ENCODE data around the gene PLXNB3. TPM values are rescaled to one million over a fixed set of nuclear protein-coding genes. Genes with fewer than 3 reads are reported as not detected.
"Not testable (repeated sequence)": the region's sequence is repeated elsewhere in the genome, so short reads cannot be mapped to it uniquely, and the experiment has no call there.

Gene PLXNB3
- total RNA-seq, 4 donors from 2014 or later: 2.7 to 25.6 (median 7.6) TPM

DNA sequence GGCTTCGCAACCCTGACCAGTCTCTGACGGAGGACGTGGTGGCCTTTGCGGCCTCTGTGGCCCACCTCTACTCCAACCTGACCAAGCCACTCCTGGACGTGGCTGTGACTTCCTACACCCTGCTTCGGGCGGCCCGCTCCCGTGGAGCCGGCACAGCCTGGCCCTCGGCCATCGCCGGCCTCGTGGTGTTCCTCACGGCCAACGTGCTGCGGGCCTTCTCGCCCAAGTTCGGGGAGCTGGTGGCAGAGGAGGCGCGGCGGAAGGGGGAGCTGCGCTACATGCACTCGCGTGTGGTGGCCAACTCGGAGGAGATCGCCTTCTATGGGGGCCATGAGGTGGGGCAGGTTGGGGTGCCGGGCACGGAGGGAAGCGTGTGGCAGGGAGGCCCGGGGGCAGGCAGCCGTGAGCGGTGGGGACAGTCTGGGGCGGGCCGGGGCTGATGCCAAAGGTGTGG, 38.2 kb upstream of the PLXNB3 start:
- H3K36me3 ChIP-seq: peaks cover 0 to 8% (median 0%) of the 10 kb centered on the region in 3 donors
- H3K27ac ChIP-seq: peak overlapping the region; percentile 83 to 93 (median 92)
- DNase-seq: peak in 1 of 3 donors; percentile 16
- TF ChIP-seq POLR2A (IDR thresholded peaks at IDR 0.05): no peak
- TF ChIP-seq, protein P1, sequence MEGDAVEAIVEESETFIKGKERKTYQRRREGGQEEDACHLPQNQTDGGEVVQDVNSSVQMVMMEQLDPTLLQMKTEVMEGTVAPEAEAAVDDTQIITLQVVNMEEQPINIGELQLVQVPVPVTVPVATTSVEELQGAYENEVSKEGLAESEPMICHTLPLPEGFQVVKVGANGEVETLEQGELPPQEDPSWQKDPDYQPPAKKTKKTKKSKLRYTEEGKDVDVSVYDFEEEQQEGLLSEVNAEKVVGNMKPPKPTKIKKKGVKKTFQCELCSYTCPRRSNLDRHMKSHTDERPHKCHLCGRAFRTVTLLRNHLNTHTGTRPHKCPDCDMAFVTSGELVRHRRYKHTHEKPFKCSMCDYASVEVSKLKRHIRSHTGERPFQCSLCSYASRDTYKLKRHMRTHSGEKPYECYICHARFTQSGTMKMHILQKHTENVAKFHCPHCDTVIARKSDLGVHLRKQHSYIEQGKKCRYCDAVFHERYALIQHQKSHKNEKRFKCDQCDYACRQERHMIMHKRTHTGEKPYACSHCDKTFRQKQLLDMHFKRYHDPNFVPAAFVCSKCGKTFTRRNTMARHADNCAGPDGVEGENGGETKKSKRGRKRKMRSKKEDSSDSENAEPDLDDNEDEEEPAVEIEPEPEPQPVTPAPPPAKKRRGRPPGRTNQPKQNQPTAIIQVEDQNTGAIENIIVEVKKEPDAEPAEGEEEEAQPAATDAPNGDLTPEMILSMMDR (IDR thresholded peaks at IDR 0.05): no peak
- H3K27me3 ChIP-seq: no peaks in the 10 kb centered on the region
- peaks cover 3 to 52% (median 17%) of the 10 kb centered on the region in 4 donors for H3K4me1 ChIP-seq
- H3K9me3 ChIP-seq: no peaks in the 10 kb centered on the region
- H3K4me3 ChIP-seq: peak overlapping the region; percentile 18 to 75 (median 48)

DNA sequence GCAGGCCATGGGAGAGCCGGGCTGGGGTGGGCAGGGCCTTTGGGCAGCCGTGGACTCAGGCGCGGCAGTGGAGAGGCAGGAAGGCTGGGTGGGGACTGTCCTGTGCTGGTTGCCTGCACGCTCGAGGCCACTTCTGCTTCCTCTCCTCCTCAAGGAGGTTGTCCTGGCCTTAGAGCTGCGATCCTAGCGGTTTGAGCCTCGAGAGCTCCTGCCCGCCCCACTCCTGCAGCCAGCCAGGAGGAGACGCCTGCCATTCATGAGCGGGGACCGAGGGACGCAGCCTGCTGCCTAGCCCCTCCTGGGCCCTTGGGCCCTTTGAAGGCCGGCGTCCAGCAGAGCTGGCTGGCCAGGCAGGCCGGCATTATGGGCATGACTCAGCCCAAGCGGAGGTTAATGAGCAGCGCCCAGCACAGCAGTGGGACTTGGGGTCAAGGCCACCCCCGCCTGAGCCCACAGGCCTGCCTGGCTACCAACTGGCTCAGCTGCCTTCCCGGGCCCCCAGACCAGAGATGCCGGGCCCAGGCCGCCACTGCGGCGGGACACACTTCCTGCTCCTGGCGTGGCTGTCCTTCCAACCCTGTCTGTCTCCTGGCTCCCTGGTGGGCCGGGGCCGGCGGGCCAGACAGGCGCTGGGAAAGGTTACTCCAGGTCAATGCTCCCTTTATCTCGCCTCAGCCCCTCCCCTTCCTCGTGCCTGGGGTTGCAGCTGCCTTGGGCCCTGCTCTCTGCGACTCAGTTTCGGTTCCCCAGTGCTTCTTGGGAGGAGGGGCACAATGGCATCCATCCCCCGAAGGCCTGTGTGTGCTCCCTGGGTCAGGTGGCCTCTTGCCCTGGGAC, 37.5 kb upstream of the PLXNB3 start:
- peak overlapping the region; percentile 18 to 75 (median 48) for H3K4me3 ChIP-seq
- peaks cover 3 to 52% (median 17%) of the 10 kb centered on the region in 4 donors for H3K4me1 ChIP-seq
- peak; percentile 68 to 87 (median 85) for DNase-seq
- no peaks in the 10 kb centered on the region for H3K9me3 ChIP-seq
- H3K27me3 ChIP-seq: no peaks in the 10 kb centered on the region
- TF ChIP-seq, protein P1 (IDR thresholded peaks at IDR 0.05): peak in 1 of 6 experiments; percentile 2
- no peak for TF ChIP-seq POLR2A (IDR thresholded peaks at IDR 0.05)
- H3K36me3 ChIP-seq: peaks cover 0 to 4% (median 0%) of the 10 kb centered on the region in 3 donors
- peak overlapping the region; percentile 83 to 93 (median 92) for H3K27ac ChIP-seq

DNA sequence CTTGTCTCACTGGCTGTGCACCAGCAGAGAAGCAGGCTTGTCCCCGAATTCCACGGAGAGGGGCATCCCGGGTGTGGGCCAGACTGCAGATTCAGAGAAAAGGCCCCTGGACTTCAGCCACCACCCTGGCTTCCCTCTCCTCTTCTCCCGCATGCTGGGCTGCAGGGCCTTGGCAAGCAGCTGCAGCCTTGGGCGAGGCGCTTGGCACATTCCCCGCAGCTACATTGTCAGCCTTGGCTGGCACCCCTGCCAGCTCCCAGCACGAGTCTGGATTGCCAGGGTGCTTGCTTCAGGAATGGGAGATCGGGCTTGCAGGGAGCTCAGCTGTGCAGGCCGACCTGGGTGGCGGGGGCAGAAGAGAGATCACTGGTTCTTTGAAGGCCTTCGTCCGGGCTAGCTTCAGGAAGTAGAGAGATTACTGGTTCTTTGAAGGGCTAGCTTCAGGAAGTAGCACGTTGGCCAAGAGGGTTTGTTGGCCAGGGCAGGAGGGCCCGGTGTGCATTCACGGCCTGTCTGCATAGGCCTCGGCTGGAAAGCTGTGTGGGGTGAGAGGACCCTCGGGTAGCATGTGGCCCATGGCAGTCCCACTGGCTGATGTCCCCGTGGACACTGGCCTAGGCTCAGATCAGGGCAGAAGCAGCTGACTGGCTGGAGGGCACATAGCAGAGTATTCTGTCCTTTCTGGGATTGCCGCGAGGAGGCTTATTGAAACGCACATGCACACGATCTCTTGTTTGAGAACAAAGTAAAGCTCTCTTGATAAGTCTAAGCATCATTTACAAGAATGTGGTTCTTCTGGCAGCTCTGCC, 36.7 kb upstream of the PLXNB3 start:
- peak overlapping the region in 3 of 4 donors; percentile 18 to 75 (median 71) for H3K4me3 ChIP-seq
- H3K27me3 ChIP-seq: no peaks in the 10 kb centered on the region
- H3K4me1 ChIP-seq: peaks cover 3 to 43% (median 17%) of the 10 kb centered on the region in 4 donors
- no peaks in the 10 kb centered on the region for H3K9me3 ChIP-seq
- no peaks in the 10 kb centered on the region for H3K36me3 ChIP-seq
- DNase-seq: peak in 2 of 3 donors; percentile 17 to 67
- peak overlapping the region; percentile 83 to 93 (median 92) for H3K27ac ChIP-seq
- TF ChIP-seq, protein P1 (IDR thresholded peaks at IDR 0.05): no peak
- TF ChIP-seq POLR2A (IDR thresholded peaks at IDR 0.05): no peak

DNA sequence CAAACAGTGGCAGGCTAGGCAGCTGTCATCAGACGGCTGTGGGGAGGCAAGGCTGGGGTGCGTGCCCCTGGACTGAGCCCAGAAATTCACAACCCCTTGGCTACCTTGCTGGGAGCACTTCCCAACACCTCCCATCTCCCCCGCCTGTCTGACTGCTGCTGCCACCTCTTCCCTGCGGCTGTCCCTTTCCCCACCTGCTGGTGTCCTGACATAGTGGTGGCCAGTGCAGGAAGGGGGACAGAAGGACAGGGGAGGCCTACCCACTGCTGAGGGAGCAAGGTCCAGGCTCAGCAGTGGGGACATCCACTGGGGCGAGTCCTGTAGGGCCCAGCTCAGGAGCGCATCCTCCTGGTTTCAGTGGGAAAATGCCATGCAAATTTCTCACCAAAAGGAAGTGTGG, 36.0 kb upstream of the PLXNB3 start:
- no peak for TF ChIP-seq POLR2A (IDR thresholded peaks at IDR 0.05)
- TF ChIP-seq, protein P1 (IDR thresholded peaks at IDR 0.05): no peak
- peak overlapping the region in 1 of 4 donors; percentile 71 for H3K4me3 ChIP-seq

DNA sequence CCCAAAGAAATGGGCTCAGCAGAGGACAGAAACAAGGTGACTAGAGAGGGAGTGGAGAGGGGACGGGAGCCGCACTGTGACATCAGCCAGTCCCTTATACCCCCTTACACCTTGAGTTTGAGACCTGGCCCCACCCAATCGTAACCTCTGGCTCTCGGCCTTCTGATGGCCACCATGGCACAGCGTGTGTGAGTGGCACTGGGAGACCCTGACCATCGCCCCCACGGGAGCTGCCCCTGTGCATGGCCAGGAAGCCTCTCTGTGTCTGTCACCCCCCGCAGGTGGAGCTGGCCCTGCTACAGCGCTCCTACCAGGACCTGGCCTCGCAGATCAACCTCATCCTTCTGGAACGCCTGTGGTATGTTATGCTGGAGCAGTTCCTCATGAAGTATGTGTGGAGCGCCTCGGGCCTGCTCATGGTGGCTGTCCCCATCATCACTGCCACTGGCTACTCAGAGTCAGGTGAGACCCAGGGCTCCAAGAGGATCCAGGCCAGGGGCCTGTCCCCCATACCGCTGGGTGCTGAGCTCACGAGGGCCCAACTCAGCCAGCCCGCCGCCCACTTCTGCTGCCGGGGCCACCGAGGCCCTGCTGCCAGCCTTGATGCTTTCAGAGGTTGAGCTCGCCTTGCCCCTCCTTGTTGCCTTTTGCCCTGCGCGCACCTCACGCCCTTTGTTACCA, 35.0 kb upstream of the PLXNB3 start:
- DNase-seq: no peak
- H3K4me1 ChIP-seq: peaks cover 3 to 37% (median 12%) of the 10 kb centered on the region in 4 donors
- H3K36me3 ChIP-seq: no peaks in the 10 kb centered on the region
- no peak overlapping the region for H3K4me3 ChIP-seq
- no peaks in the 10 kb centered on the region for H3K27me3 ChIP-seq
- H3K9me3 ChIP-seq: no peaks in the 10 kb centered on the region
- TF ChIP-seq, protein P1 (IDR thresholded peaks at IDR 0.05): no peak
- no peak for TF ChIP-seq POLR2A (IDR thresholded peaks at IDR 0.05)
- no peak overlapping the region for H3K27ac ChIP-seq

More for the DNA sequence above, 36.0 kb upstream of the PLXNB3 start:
- DNase-seq: no peak
- Histone ChIP-seq H3K27me3 (no peaks in the 10 kb centered on the region), H3K4me1 (peaks cover 3 to 37% (median 12%) of the 10 kb centered on the region in 4 donors), H3K36me3 (no peaks in the 10 kb centered on the region), H3K27ac (peak overlapping the region in 3 of 4 donors; percentile 91 to 93 (median 92)), H3K9me3 (no peaks in the 10 kb centered on the region)

DNA sequence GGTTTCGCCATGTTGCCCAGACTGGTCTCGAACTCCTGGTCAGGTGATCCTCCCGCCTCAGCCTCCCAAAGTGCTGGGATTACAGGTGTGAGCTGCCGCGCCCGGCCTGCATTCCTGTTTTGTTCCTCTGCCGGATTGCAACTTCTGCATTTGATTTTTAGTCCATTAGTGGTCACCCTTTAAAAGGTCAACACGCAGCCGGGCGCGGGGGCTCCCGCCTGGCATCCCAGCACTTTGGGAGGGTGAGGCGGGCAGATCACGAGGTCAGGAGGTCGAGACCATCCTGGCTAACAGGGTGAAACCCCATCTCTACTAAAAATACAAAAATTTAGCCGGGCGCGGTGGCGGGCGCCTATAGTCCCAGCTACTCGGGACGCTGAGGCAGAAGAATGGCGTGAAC, 33.9 kb upstream of the PLXNB3 start:
- H3K27me3 ChIP-seq, H3K4me3 ChIP-seq, H3K9me3 ChIP-seq, H3K27ac ChIP-seq, DNase-seq, H3K36me3 ChIP-seq: not testable (repeated sequence)
- peaks cover 3 to 34% (median 10%) of the 10 kb centered on the region in 4 donors for H3K4me1 ChIP-seq
